Body of pancreas (tissue), 4 donors: ENCODE results near the gene CCDC70. TPM values are rescaled to one million over a fixed set of nuclear protein-coding genes. Genes with fewer than 3 reads are reported as not detected.

Source experiments
- ATAC-seq: fragments of 150-250 bp; one replicate; pipeline ENCODE4 v1.9.1; 2016
- DNase-seq, 4 donors: peaks; one replicate each; pipeline ENCODE4 v3.0.0-alpha.2; 2019
- H3K27ac ChIP-seq, 4 donors: fragments of 200-600 bp; sonication (generic); 1 replicate in 3 of 4; 2 replicates in 1 of 4; pipeline versions ENCODE4 v1.5.1 to v1.6.1; 2016 to 2019; ENCODE audit warnings: mild to moderate bottlenecking in 1 of 4, mixed read lengths in 1 of 4, moderate library complexity in 1 of 4
- H3K27me3 ChIP-seq, 2 donors: fragments of 200-600 bp; sonication (generic); one replicate each; pipeline ENCODE4 v1.6.0; 2016; ENCODE audit warnings: mild to moderate bottlenecking in 1 of 2
- H3K36me3 ChIP-seq, 2 donors: fragments of 200-600 bp; sonication (generic); replicated peaks in 1 of 2; 2 replicates each; pipeline ENCODE4 v1.5.1; 2016; ENCODE audit warnings: low read depth in 2 of 2; ENCODE audit not compliant: insufficient read depth in 1 of 2
- H3K4me1 ChIP-seq: fragments of 200-600 bp; sonication (generic); one replicate; pipeline ENCODE4 v1.6.0; 2016
- H3K4me3 ChIP-seq, 2 donors: fragments of 200-600 bp; sonication (generic); 1 replicate in 1 of 2; 2 replicates in 1 of 2; pipeline ENCODE4 v1.5.1; 2016 to 2019
- H3K9me3 ChIP-seq, 3 donors: fragments of 200-600 bp; sonication (generic); 1 replicate in 2 of 3; 2 replicates in 1 of 3; pipeline ENCODE4 v1.5.1; 2016
- POLR2A ChIP-seq, 3 donors: fragments of 450-650 bp; IDR thresholded peaks; one replicate each; pipeline ENCODE4 v1.6.1; 2016; ENCODE audit warnings: antibody characterized with exemption in 3 of 3, mild to moderate bottlenecking in 2 of 3
- WGBS, 2 donors: methylation state at CpG; one replicate each; pipeline ENCODE4 v1.1.5; 2017; 5-methylcytosine and 5-hydroxymethylcytosine counted together
- intact Hi-C: fragments of 100-400 bp; cut with DNase I; formaldehyde crosslinking; loops from one replicate; pipeline ENCODE4 v1.15.1; 2023
- total RNA-seq, 2 donors: library from RNA; depleted of rRNA; stranded (reverse); fragments of >200 nt; gene quantifications; one replicate each; pipeline ENCODE4 v1.1.0, GENCODE V29; 2016
- TF ChIP-seq, protein P1 (sequence below), 7 experiments: fragments of 450-650 bp in 4 of 7; fragments of 200-600 bp in 3 of 7; sonication (generic) in 3 of 7; IDR thresholded peaks; one replicate each; pipeline ENCODE4 v1.5.1; 2016 to 2019; ENCODE audit warnings: antibody characterized with exemption in 7 of 7

Gene CCDC70
- total RNA-seq, 2 donors from 2014 or later = not detected

- ATAC-seq = no peak
- Histone ChIP-seq H3K27me3 (no peaks in the 10 kb centered on the region), H3K9me3 (no peaks in the 10 kb centered on the region), H3K4me3 (no peak overlapping the region), H3K36me3 (no peaks in the 10 kb centered on the region), H3K4me1 (no peaks in the 10 kb centered on the region), H3K27ac (no peak overlapping the region)
- no peak for DNase-seq
- intact Hi-C loops = no loop called here
- TF ChIP-seq POLR2A (IDR thresholded peaks at IDR 0.05) = no peak
- TF ChIP-seq, protein P1, sequence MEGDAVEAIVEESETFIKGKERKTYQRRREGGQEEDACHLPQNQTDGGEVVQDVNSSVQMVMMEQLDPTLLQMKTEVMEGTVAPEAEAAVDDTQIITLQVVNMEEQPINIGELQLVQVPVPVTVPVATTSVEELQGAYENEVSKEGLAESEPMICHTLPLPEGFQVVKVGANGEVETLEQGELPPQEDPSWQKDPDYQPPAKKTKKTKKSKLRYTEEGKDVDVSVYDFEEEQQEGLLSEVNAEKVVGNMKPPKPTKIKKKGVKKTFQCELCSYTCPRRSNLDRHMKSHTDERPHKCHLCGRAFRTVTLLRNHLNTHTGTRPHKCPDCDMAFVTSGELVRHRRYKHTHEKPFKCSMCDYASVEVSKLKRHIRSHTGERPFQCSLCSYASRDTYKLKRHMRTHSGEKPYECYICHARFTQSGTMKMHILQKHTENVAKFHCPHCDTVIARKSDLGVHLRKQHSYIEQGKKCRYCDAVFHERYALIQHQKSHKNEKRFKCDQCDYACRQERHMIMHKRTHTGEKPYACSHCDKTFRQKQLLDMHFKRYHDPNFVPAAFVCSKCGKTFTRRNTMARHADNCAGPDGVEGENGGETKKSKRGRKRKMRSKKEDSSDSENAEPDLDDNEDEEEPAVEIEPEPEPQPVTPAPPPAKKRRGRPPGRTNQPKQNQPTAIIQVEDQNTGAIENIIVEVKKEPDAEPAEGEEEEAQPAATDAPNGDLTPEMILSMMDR (IDR thresholded peaks at IDR 0.05) = no peak
- 66 to 68% methylated on average over 7 of the region's 7 CpGs for WGBS, 2 donors
Observed at GRCh38 chr13:51914137-51914493, 52.3 kb downstream of the CCDC70 start.

Other genes starting within 250 kb of the CCDC70 start
- 10 to 100 TPM in 1 of 2 donors, 1 to 10 TPM in 1; 4.0 to 38.7 TPM for gene DHRS12, start 57.8 kb upstream of the CCDC70 start, total RNA-seq
- gene TMEM272, start 16.8 kb upstream of the CCDC70 start, total RNA-seq = not detected
- gene ATP7B, start 149.5 kb downstream of the CCDC70 start, total RNA-seq = 1 to 10 TPM; 5.7 to 6.9 TPM
- 10 to 100 TPM in 1 of 2 donors, 1 to 10 TPM in 1; 9.2 to 16.1 TPM for gene ALG11, start 150.4 kb downstream of the CCDC70 start, total RNA-seq
- gene UTP14C, start 162.7 kb downstream of the CCDC70 start, total RNA-seq = 1 to 10 TPM; 9.6 to 9.9 TPM